SU-DHL-6 (cell line): Measurements from ENCODE around the gene OR8D2.

Experiments
- CTCF ChIP-seq: fragments of 200-600 bp; sonication (generic); IDR thresholded peaks from one replicate; pipeline ENCODE4 v1.5.1; 2017; ENCODE audit warnings: antibody characterized with exemption, mild to moderate bottlenecking, low read length, moderate library complexity; ENCODE audit not compliant: insufficient read depth, poor library complexity, severe bottlenecking
- EZH2phosphoT487 ChIP-seq: fragments of 200-600 bp; sonication (generic), shearing (Covaris generic); conservative IDR thresholded peaks from 2 replicates; pipeline ENCODE4 v1.6.1; 2018; ENCODE audit warnings: mild to moderate bottlenecking, antibody characterized with exemption, low read length, moderate library complexity, mixed read lengths

DNA sequence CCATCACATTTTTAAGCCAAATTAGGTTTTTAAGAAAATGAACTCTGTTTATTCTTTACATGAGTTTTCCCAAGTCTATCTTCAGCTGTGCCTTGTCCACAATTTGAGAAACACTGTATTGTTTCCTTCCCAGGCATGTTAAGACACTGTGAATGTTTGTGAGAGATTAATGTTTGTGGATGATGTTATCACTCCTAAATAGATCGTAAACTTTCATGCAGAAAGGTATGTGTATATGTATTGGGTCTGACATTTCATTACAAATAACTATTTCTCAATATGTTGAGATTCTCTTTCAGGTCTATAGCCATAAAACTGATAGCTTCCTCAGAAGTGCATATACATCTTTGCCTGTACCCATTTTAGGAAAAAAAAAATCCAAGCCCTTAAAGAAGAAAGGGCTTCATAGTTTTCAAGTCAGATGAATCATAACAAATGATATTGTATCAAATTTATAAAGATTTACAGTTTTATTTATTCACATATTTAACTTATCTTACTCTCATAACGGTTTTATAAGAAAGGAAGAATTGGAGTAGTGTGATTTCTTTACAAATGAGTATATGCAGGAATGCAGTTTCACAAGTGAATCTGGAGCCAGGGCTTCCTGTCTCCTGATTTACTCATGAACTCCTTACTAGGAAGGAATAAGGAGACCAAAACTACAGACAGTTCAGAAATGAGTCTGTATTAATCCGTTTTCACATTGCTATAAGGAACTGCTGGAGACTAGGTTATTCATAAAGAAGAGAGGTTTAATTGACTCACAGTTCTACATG, 17.5 kb downstream of the OR8D2 start:
- TF ChIP-seq CTCF, result no peak
- no peak for TF ChIP-seq EZH2phosphoT487
